Adipocyte (in vitro differentiated cells): Measurements from ENCODE around the gene TLCD3B.

Experiments
- DNase-seq: peaks from one replicate; pipeline ENCODE4 v3.0.0-alpha.2; 2015; ENCODE audit warnings: low read depth
- H3K27me3 ChIP-seq: replicated peaks from 2 replicates; pipeline ENCODE4 v1.7.0; 2013; ENCODE audit warnings: mild to moderate bottlenecking, low read length, moderate library complexity; ENCODE audit not compliant: control insufficient read depth, insufficient read depth
- H3K36me3 ChIP-seq: 2 replicates; pipeline ENCODE4 v1.7.0; 2013; ENCODE audit warnings: low read length, mild to moderate bottlenecking, moderate library complexity; ENCODE audit not compliant: control insufficient read depth, insufficient read depth, severe bottlenecking
- H3K4me1 ChIP-seq: 2 replicates; pipeline ENCODE4 v1.7.0; 2013; ENCODE audit warnings: mild to moderate bottlenecking, low read length, moderate library complexity; ENCODE audit not compliant: control insufficient read depth, insufficient read depth
- H3K4me3 ChIP-seq: 2 replicates; pipeline ENCODE4 v1.7.0; 2013; ENCODE audit warnings: mild to moderate bottlenecking, low read length, moderate library complexity
- H3K9ac ChIP-seq: 2 replicates; pipeline ENCODE4 v1.7.0; 2013; ENCODE audit warnings: mild to moderate bottlenecking, low read length, moderate library complexity
- H3K9me3 ChIP-seq: 2 replicates; pipeline ENCODE4 v1.7.0; 2013; ENCODE audit warnings: mild to moderate bottlenecking, low read length, moderate library complexity; ENCODE audit not compliant: control insufficient read depth

Gene TLCD3B

DNA sequence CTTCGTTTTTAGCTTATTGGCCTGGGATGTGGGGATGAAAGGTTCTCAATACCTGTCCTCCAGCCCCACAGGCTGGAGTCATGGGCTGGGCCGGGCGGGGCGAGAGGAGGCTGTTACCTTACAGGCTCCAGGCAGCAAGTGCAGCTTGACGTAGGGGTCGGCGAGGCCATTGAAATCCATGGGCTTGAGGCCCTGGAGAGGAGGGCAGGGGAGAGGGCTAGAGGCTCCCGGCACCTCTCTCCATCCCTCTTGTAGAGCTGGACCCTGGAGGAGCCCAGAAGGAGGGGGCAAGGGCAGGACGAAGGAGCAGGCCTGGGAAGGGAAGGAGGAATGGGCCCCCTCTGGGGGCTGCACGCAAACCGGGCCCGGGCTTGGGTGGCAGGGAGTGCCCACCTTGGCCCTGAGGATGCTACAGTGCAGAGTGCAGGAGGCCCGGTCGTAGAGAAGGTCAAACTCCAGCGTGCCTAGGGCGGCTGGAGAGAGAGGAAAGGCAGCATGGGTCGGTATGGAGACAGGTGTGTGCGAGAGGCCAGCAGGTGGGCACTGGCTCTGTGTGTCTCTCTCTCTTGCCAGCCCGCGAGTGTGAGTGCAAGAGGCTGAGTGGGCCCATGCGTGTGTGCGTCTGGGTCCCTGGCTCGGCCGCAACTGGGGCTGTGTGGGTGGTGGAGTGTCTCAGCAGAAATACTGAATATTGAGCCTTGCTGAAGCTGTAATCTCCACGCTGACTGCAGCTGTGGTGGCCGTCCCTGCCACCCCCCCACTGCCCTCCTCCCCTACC, 21.8 kb downstream of the TLCD3B start:
- H3K9me3 ChIP-seq, result no peaks in the 10 kb centered on the region
- H3K4me1 ChIP-seq, result peaks cover 9% of the 10 kb centered on the region
- no peak overlapping the region for H3K4me3 ChIP-seq
- no peak overlapping the region for H3K9ac ChIP-seq
- no peak for DNase-seq
- H3K36me3 ChIP-seq, result no peaks in the 10 kb centered on the region
- H3K27me3 ChIP-seq, result peaks cover 24% of the 10 kb centered on the region

DNA sequence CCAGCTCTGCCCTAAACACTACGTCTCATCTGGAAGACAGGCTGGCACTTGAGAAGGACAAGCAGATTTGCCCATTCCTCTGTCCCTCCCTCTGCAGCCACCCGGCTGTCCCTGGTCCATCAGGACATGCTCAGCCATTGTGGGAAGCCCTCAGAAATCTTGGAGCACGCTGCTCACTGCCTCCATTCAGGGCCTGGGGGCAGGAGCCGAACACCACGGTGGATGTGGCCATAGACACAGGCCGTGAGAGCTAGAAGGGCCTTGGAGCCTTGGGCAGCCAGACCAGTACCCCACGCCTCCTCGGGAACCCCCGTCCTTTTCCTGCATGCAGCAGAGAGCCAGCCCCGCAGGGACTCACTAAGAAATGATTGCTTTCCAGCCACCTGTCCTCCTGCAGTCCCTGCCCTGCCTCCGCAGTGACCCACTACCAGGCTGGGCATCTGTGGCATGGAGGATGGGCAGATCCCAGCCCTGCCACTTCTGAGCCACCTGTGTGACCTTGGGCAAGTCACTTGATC, 23.6 kb downstream of the TLCD3B start:
- no peak overlapping the region for H3K4me3 ChIP-seq
- no peaks in the 10 kb centered on the region for H3K9me3 ChIP-seq
- H3K36me3 ChIP-seq, result no peaks in the 10 kb centered on the region
- H3K9ac ChIP-seq, result no peak overlapping the region
- H3K4me1 ChIP-seq, result peaks cover 9% of the 10 kb centered on the region
- H3K27me3 ChIP-seq, result peaks cover 24% of the 10 kb centered on the region
- no peak for DNase-seq

DNA sequence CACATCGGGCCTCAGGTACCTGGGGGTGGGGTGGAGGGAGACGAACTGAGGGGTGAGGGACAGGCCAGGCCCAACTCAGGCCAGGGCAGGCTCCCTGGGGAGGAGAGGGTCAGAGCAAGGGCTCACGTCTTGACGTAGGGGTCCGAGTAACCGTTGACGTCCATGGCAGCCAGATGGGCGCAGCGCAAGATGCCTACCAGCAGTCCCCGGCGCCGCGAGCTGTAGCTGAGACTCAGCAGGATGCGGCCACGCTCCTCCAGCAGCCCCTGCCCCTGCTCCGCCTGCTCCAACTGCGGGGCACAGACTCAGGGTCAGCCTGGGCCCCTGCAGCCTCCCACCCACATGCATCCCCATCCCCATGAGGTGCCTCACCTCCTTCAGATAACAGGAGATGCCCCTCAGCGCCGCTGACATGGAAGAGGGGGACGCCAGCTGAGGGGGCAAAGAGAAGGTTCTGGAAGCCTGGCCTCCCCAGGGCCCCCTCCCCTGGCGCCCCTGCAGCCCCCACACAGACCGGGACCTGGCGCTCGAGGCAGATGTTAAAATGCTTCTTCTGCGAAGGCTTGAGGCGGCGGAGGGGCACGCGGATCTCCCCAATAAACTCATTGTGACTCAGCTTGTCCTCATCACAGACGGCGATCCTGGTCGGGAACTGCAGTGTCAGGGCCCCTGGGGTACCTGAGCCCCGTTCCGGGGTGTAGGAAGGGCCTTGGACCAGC, 24.3 kb downstream of the TLCD3B start:
- Histone ChIP-seq H3K27me3 (peaks cover 24% of the 10 kb centered on the region), H3K9ac (no peak overlapping the region), H3K36me3 (no peaks in the 10 kb centered on the region), H3K4me3 (no peak overlapping the region), H3K9me3 (no peaks in the 10 kb centered on the region), H3K4me1 (peaks cover 5% of the 10 kb centered on the region)
- no peak for DNase-seq

DNA sequence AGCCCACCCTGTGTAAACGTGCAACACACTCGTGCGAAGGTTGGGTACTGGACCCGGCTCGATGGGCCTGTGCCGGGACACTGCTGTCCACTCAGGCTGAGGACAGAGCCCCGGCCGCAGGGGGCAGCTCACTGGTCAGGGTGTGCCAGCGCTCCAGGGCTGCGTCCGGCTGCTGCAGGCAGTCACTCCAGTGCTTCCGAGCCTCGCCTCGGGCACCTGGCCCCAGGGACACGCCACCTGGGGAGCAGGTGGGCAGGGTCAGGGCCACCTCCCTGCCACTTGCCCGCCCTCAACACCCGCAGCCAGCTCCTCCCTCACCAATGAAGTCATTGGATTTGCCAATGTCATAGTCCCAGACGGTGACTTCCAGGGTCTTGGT, 25.0 kb downstream of the TLCD3B start:
- Histone ChIP-seq H3K36me3 (no peaks in the 10 kb centered on the region), H3K27me3 (peaks cover 24% of the 10 kb centered on the region), H3K4me3 (no peak overlapping the region), H3K9me3 (no peaks in the 10 kb centered on the region), H3K9ac (no peak overlapping the region), H3K4me1 (peaks cover 5% of the 10 kb centered on the region)
- DNase-seq, result no peak

DNA sequence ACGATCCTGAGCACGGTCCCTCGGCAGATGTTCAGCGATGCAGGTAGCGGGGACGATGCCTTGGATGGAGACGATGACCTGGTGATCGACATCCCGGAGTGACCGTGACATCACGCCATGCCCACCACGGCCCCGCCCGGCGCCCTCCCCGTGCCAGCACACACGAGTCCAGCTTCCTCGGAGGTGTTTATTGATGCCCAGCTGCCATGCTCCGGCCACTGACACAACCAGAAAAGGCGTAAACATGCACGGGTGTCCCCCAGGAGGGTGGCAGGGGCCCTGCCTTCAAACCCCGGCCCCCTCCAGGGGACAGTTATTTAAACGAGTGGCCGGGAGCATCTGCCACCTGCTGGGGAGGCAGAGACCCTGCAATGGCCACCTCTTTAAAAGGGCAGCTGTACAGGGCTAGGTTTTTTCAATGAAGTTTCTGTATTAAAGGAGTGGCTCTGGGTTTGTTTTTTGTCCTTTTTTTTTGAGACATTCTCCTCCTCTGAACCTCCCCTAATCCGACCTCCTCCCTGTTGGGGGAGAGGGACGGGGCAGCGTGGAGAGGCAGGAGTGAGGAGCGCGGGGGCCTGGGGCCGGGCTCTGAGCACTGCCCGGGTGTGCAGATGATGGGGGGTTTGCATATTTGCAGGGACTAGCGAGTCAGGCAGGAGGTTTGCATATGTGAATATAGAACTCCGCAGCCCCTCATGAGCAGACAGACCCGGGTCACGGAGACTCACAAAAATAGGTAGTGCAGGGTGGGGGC, 25.6 kb downstream of the TLCD3B start:
- Histone ChIP-seq H3K4me3 (no peak overlapping the region), H3K9ac (no peak overlapping the region), H3K9me3 (no peaks in the 10 kb centered on the region), H3K4me1 (peaks cover 3% of the 10 kb centered on the region), H3K36me3 (no peaks in the 10 kb centered on the region), H3K27me3 (peaks cover 23% of the 10 kb centered on the region)
- peak; percentile 69 for DNase-seq

DNA sequence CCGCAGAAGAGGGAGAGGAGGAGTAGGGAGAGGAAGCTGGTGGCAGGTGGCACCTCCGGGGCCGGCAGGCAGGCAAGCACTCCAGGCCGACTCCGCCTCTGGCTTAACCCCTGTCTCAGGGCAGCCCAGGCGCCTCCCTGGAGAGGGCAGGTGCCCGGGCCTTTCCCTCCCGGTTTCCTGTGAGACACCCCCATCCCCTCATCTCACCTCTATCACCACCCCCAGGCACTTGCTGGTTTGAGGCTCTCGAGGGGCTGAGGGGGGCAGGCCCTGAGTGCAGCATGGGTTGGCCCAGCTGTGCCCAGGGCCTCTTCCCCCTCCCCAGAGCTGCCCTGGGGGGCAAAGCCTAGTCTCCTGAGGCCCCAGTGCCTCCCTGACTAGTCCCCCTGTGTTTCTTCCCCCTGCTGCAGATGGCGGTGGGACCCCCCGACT, 26.2 kb downstream of the TLCD3B start:
- Histone ChIP-seq H3K9ac (no peak overlapping the region), H3K27me3 (peaks cover 16% of the 10 kb centered on the region), H3K4me1 (no peaks in the 10 kb centered on the region), H3K36me3 (no peaks in the 10 kb centered on the region), H3K9me3 (no peaks in the 10 kb centered on the region), H3K4me3 (no peak overlapping the region)
- DNase-seq, result no peak

DNA sequence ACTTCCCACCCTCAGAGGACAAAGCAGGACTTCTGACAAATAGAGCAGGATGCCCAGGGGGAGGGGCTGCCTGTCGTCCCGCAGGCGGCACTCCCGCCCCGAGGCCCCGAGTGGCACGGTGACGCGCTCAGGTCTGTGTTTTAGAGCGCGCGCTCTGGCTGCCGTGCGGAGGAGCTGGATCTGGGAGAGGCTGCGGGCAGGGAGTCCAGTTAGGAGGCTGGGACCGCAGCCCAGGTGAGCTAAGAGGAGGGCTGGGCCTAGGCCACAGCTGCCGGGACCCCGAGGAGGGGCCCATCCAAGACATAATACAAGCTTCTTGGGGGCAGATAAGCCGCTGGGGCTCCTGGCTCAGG, 26.7 kb downstream of the TLCD3B start:
- peaks cover 15% of the 10 kb centered on the region for H3K27me3 ChIP-seq
- no peaks in the 10 kb centered on the region for H3K9me3 ChIP-seq
- H3K9ac ChIP-seq, result no peak overlapping the region
- H3K4me1 ChIP-seq, result no peaks in the 10 kb centered on the region
- no peaks in the 10 kb centered on the region for H3K36me3 ChIP-seq
- H3K4me3 ChIP-seq, result no peak overlapping the region
- DNase-seq, result no peak

DNA sequence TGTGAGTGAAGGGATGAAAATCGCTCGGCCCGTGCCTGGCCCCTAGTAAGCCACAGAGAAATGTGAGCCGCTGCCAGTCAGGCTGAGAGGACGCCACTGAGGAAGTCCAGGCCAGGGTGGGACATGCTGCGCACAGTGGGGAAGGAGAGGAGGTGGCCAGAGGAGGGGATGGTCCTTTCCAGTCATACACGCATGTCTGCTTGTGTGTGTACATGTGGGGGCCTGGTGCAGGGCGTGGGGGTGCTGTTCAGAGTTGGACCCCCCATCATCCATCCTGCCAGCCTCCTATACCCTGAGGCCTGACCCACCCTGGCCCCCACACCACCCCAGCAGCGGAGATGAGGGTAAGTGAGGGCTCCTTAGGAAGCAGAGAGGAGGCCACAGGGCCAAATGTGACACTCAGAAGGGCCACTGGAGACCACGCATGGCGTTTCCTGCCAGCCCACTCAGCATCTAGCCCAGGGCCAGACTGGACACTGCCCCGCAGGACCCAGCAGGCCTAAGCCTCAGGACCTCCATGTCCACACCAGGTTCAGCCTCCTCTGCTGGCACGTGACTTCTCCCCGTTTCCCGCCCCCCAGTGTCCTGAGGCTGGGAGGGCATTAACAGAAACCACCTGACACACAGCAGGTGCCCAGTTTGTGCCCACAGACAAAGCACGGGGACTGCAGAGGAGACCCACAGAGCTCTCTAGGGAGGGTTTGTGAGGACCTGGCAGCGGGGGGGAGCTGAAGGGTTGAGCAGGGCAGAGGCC, 27.2 kb downstream of the TLCD3B start:
- no peak overlapping the region for H3K9ac ChIP-seq
- no peak for DNase-seq
- H3K27me3 ChIP-seq, result peaks cover 9% of the 10 kb centered on the region
- H3K36me3 ChIP-seq, result no peaks in the 10 kb centered on the region
- no peaks in the 10 kb centered on the region for H3K9me3 ChIP-seq
- H3K4me1 ChIP-seq, result no peaks in the 10 kb centered on the region
- no peak overlapping the region for H3K4me3 ChIP-seq

DNA sequence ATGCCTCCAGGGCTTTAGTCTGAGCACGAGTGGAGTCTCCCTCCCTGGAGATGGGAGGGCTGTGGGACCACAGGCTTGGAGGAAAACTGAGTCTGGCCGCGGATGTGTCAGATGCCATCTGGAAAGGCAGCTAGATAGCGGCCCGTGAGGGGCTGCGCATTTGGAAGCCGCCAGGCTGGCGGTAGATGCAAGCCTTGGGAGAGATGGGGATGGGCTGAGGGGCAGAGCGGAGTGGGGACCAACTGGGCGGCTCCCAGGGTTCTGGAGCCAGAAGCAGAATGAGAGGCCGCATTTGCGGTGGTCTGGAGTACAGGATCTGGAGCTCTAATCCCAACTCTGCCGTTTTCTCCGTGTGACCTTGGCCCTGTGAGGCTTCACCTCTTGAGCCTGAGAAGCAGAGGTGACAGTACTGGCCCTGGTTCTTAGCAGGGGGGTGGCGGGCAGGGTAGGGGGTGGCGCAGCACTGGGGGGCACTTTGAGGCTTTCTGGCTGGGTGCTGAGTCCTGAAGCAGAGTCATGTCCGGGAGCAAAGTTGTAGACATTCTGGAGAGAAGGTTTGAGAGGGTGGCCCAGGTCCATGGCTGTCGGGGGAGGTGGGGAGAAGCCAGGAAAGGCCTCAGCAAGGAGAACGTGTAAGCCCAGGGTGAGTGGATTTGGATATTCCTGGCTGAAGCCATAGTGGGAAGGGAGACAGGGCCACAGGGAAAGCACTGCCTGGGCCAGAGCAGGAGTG, 28.3 kb downstream of the TLCD3B start:
- Histone ChIP-seq H3K36me3 (peaks cover 3% of the 10 kb centered on the region), H3K4me1 (no peaks in the 10 kb centered on the region)
- no peak for DNase-seq

DNA sequence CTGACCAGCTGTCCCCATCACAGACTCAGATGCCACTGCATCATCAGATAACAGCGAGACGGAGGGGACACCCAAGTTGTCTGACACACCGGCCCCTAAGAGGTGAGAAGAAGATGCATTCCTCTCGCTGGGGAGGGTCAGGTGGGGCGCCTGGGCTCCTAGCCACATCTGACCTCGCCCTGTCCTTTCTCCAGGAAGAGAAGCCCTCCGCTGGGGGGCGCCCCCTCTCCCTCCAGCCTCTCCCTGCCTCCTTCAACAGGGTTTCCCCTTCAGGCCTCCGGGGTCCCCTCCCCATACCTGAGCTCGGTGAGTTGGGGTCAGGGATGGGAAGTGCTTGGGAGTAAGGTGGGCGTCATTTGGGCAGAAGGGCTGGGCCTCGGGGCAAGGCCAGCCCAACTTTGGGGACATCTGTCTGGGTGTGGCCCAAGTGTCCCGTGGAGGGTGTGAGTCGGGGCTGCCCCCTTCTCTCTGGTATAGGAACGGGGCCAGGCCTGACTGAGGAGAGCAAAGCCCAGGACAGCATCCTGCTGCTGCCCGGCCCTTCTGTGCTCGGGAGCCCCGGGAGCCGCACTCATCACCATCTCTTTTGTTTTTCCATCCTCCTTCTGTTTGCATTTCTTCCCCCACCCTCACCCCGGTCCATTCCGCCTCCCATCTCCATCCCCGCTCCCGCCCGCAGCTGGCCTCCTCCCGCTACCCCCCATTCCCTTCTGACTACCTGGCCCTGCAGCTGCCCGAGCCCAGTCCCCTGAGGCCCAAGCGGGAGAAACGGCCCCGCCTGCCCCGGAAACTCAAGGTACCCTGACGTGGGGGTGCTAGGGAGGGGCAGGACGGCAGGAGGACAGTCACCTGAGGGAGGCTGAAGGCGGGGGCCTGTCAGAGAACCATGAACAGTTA, 30.1 kb downstream of the TLCD3B start:
- no peak for DNase-seq
- H3K4me1 ChIP-seq, result peaks cover 6% of the 10 kb centered on the region
- H3K27me3 ChIP-seq, result no peaks in the 10 kb centered on the region
- H3K36me3 ChIP-seq, result peaks cover 3% of the 10 kb centered on the region
- H3K9me3 ChIP-seq, result no peaks in the 10 kb centered on the region
- no peak overlapping the region for H3K4me3 ChIP-seq
- no peak overlapping the region for H3K9ac ChIP-seq

More for the DNA sequence above, 28.3 kb downstream of the TLCD3B start:
- Histone ChIP-seq H3K4me3 (no peak overlapping the region), H3K9me3 (no peaks in the 10 kb centered on the region), H3K27me3 (peaks cover 3% of the 10 kb centered on the region), H3K9ac (no peak overlapping the region)
